ENCODE measurements around the gene MRPL10. TPM values are rescaled to one million over a fixed set of nuclear protein-coding genes. Genes with fewer than 3 reads are reported as not detected.

Gene MRPL10
- polyA plus RNA-seq, 2 of the 4 experiments (the other 2 are of a cell fraction): 62.8 to 97.7 TPM

DNA sequence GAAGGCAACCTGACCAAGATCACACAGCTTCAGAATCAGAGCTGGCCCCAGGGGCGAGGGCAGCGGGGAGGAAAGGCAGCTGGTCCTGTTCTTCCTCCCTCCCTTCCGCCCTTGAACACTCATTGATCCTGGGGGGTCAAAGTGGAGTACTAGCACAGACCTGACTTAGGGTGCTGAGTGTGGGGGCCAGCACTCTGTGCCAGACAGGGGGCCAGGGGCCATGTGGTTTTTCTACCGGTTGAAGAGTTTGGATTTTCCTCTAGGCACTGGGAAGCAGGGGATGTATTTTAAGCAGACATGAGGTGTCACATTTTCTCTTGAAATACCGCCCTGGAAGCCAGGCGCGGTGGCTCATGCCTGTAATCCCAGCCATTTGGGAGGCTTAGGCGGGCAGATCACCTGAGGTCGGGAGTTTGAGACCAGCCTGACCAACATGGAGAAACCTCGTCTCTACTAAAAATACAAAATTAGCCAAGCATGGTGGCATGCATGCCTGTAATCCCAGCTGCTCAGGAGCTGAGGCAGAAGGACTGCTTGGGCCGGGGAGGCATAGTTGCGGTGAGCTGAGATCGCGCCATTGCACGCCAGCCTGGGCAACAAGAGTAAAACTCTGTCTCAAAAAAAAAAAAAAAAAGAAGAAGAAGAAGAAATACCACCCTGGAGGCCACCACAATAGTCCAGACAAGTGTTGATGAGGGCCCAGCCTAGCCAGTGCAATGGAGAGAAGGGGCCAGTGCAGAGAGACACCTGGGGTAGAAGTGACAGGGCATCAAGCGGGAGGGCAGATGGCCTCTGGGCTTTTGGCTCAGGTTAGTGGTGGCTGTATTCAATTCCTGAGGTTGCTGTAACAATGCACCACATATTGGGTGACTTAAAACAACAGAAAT is 25.1 kb downstream of the MRPL10 start:
- TF ChIP-seq KDM5A (IDR thresholded peaks at IDR 0.05) (no peak), TP53 (CRISPR knock-in tag; IDR thresholded peaks at IDR 0.05) (no peak), EP300 (IDR thresholded peaks at IDR 0.05) (no peak), HEYL (CRISPR knock-in tag; IDR thresholded peaks at IDR 0.05) (no peak), PHF8 (IDR thresholded peaks at IDR 0.05; ENCODE audit: borderline replicate concordance, low read depth) (no peak), TFCP2L1 (CRISPR knock-in tag; IDR thresholded peaks at IDR 0.05) (no peak), BHLHE40 (IDR thresholded peaks at IDR 0.05; ENCODE audit: low read depth, low read length) (no peak)
- no peak for ATAC-seq
- CTCF ChIA-PET: interaction anchor here (0.6 to 7.3 kb wide), 9 partner anchors 19 to 361 kb away, joined by 3 to 47 read pairs (median 3); no protein-coding TSS in a partner anchor
- no peak overlapping the region for H3K4me3 ChIP-seq
- FAIRE-seq: no peak
- no peak for DNase-seq (ENCODE audit: low read depth in 1 of 2, low spot score in 1 of 2)
- POLR2A ChIA-PET: no interaction called here
- 91% methylated on average over 16 of the region's 16 CpGs for WGBS (ENCODE audit: missing lambda C conversion rate)
- H3K4me1 ChIP-seq: peaks cover 22% of the 10 kb centered on the region
- H3K4me2 ChIP-seq: no peak overlapping the region
- H3K27ac ChIP-seq: no peak overlapping the region
- H3K9me3 ChIP-seq: no peaks in the 10 kb centered on the region

DNA sequence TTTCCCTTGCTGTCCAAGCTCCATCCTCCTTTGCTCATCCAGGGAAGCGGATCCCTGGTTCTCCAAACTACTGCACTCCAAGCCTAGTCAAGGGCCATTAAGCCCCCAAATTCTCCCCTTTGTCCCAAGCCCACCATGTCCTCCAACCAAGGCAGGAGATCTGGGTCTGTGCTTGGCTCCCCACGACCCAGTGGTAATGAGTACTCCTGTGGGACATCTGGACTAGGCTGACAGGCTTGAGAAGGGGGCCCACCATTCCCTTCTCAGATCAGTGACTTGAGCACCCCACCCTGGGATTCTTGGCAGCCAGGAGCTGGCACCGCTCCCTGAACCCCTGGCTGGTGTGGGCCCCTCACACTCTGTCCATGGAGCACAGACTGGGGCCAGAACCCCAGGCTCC is 26.9 kb downstream of the MRPL10 start:
- DNase-seq (ENCODE audit: low read depth in 1 of 2, low spot score in 1 of 2) (no peak), FAIRE-seq (no peak), ATAC-seq (no peak)
- H3K4me2 ChIP-seq: no peak overlapping the region
- H3K4me3 ChIP-seq: no peak overlapping the region
- 34% methylated on average over 3 of the region's 3 CpGs for WGBS (ENCODE audit: missing lambda C conversion rate)
- H3K4me1 ChIP-seq: peaks cover 3% of the 10 kb centered on the region
- CTCF ChIA-PET: interaction anchor here (1.2 to 7.3 kb wide), 8 partner anchors 12 to 140 kb away, joined by 4 to 47 read pairs (median 6); partner anchors contain the start of gene TBX21
- POLR2A ChIA-PET: interaction anchor here (1.0 kb wide), 1 partner anchor 27 kb away, joined by 3 read pairs; the partner anchor contains the start of genes LRRC46 and MRPL10
- H3K27ac ChIP-seq: no peak overlapping the region
- TF ChIP-seq, protein P1, sequence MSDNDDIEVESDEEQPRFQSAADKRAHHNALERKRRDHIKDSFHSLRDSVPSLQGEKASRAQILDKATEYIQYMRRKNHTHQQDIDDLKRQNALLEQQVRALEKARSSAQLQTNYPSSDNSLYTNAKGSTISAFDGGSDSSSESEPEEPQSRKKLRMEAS (IDR thresholded peaks at IDR 0.05): no peak
- TF ChIP-seq NR3C1 (IDR thresholded peaks at IDR 0.05): no peak
- no peak for TF ChIP-seq MAZ (IDR thresholded peaks at IDR 0.05; ENCODE audit: borderline replicate concordance, low read depth, low read length)
- no peak for TF ChIP-seq HOXB5 (CRISPR knock-in tag; IDR thresholded peaks at IDR 0.05)
- no peak for TF ChIP-seq ZNF302 (CRISPR knock-in tag; IDR thresholded peaks at IDR 0.05)
- no peak for TF ChIP-seq FOSL2 (IDR thresholded peaks at IDR 0.05)
- TF ChIP-seq FOSL2 (CRISPR knock-in tag; IDR thresholded peaks at IDR 0.05): no peak
- no peak for TF ChIP-seq KDM1A (IDR thresholded peaks at IDR 0.05; ENCODE audit: low read depth)
- TF ChIP-seq CHD4 (IDR thresholded peaks at IDR 0.05; ENCODE audit: borderline replicate concordance): no peak
- TF ChIP-seq BHLHE40 (IDR thresholded peaks at IDR 0.05; ENCODE audit: low read depth, low read length): no peak
- TF ChIP-seq NFE2L2 (conservative IDR thresholded peaks at IDR 0.05; ENCODE audit: low read length): no peak
- TF ChIP-seq FOXS1 (CRISPR knock-in tag; IDR thresholded peaks at IDR 0.05): no peak
- TF ChIP-seq FOSB (CRISPR knock-in tag; IDR thresholded peaks at IDR 0.05): no peak
- TF ChIP-seq, protein P2, sequence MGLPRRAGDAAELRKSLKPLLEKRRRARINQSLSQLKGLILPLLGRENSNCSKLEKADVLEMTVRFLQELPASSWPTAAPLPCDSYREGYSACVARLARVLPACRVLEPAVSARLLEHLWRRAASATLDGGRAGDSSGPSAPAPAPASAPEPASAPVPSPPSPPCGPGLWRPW (IDR thresholded peaks at IDR 0.05): no peak
- TF ChIP-seq, protein P3, sequence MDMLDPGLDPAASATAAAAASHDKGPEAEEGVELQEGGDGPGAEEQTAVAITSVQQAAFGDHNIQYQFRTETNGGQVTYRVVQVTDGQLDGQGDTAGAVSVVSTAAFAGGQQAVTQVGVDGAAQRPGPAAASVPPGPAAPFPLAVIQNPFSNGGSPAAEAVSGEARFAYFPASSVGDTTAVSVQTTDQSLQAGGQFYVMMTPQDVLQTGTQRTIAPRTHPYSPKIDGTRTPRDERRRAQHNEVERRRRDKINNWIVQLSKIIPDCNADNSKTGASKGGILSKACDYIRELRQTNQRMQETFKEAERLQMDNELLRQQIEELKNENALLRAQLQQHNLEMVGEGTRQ (IDR thresholded peaks at IDR 0.05): no peak
- no peaks in the 10 kb centered on the region for H3K9me3 ChIP-seq

DNA sequence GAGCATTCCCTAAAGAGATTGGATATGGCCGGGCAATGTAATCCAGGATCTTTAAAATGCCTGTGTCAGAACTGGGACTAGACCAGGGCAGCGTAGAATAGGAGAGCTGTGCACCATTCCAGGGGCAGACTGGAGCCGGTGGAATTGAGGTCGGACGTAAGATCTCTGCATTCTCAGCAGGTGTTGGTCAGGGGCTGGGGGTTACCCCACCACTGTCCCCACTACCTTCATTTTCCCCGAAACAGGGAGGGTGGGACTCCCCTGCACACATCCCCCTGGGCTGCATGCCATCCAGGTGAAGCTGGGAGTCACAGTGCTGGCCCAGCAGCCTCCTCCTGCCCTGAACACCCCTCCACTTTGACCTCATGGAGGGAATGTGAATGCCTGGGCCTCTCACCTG is 27.6 kb downstream of the MRPL10 start:
- no peak for FAIRE-seq
- H3K9me3 ChIP-seq: no peaks in the 10 kb centered on the region
- no peak overlapping the region for H3K4me2 ChIP-seq
- DNase-seq (ENCODE audit: low read depth in 1 of 2, low spot score in 1 of 2): no peak
- ATAC-seq: peak in 1 of 2 experiments; percentile 8; a peak in 2 of 6 replicates
- POLR2A ChIA-PET: no interaction called here
- no peaks in the 10 kb centered on the region for H3K4me1 ChIP-seq
- no peak overlapping the region for H3K4me3 ChIP-seq
- 42% methylated on average over 6 of the region's 6 CpGs for WGBS (ENCODE audit: missing lambda C conversion rate)
- CTCF ChIA-PET: interaction anchor here (1.2 to 7.3 kb wide), 9 partner anchors 8 to 139 kb away, joined by 4 to 47 read pairs (median 11); no protein-coding TSS in a partner anchor
- no peak overlapping the region for H3K27ac ChIP-seq
- TF ChIP-seq, protein P4, sequence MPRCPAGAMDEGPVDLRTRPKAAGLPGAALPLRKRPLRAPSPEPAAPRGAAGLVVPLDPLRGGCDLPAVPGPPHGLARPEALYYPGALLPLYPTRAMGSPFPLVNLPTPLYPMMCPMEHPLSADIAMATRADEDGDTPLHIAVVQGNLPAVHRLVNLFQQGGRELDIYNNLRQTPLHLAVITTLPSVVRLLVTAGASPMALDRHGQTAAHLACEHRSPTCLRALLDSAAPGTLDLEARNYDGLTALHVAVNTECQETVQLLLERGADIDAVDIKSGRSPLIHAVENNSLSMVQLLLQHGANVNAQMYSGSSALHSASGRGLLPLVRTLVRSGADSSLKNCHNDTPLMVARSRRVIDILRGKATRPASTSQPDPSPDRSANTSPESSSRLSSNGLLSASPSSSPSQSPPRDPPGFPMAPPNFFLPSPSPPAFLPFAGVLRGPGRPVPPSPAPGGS (IDR thresholded peaks at IDR 0.05): no peak
- TF ChIP-seq TP53 (CRISPR knock-in tag; IDR thresholded peaks at IDR 0.05) (no peak), MYC (IDR thresholded peaks at IDR 0.05; ENCODE audit: borderline replicate concordance, low read length) (no peak), EHMT2 (IDR thresholded peaks at IDR 0.05; ENCODE audit: low read depth) (no peak), MAZ (IDR thresholded peaks at IDR 0.05; ENCODE audit: borderline replicate concordance, low read depth, low read length) (no peak), RFX5 (IDR thresholded peaks at IDR 0.05) (no peak), RCOR1 (IDR thresholded peaks at IDR 0.05; ENCODE audit: low read depth, low read length) (no peak), EP300 (IDR thresholded peaks at IDR 0.05) (no peak), EHF (CRISPR knock-in tag; IDR thresholded peaks at IDR 0.05) (no peak), POLR2A (IDR thresholded peaks at IDR 0.05; ENCODE audit: low read length) (no peak), KDM1A (IDR thresholded peaks at IDR 0.05; ENCODE audit: low read depth) (no peak), HDAC2 (IDR thresholded peaks at IDR 0.05) (no peak), POLR2AphosphoS2 (conservative IDR thresholded peaks at IDR 0.05; ENCODE audit: low read length) (no peak), NPAS2 (CRISPR knock-in tag; IDR thresholded peaks at IDR 0.05; ENCODE audit: borderline replicate concordance) (no peak)
- TF ChIP-seq, protein P1 (IDR thresholded peaks at IDR 0.05): no peak
- TF ChIP-seq, protein P5, sequence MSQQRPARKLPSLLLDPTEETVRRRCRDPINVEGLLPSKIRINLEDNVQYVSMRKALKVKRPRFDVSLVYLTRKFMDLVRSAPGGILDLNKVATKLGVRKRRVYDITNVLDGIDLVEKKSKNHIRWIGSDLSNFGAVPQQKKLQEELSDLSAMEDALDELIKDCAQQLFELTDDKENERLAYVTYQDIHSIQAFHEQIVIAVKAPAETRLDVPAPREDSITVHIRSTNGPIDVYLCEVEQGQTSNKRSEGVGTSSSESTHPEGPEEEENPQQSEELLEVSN (IDR thresholded peaks at IDR 0.05; ENCODE audit: borderline replicate concordance, low read depth): no peak
